ENCODE results near the gene HOXD9.

Gene HOXD9

GRCh38 chr2:176100547-176101140 is 21.9 kb upstream of the HOXD9 start:
- TF ChIP-seq ZNF70 (CRISPR knock-in tag; IDR thresholded peaks at IDR 0.05), result no peak
- no peak for TF ChIP-seq OSR1 (CRISPR knock-in tag; IDR thresholded peaks at IDR 0.05)
- TF ChIP-seq, protein P1, sequence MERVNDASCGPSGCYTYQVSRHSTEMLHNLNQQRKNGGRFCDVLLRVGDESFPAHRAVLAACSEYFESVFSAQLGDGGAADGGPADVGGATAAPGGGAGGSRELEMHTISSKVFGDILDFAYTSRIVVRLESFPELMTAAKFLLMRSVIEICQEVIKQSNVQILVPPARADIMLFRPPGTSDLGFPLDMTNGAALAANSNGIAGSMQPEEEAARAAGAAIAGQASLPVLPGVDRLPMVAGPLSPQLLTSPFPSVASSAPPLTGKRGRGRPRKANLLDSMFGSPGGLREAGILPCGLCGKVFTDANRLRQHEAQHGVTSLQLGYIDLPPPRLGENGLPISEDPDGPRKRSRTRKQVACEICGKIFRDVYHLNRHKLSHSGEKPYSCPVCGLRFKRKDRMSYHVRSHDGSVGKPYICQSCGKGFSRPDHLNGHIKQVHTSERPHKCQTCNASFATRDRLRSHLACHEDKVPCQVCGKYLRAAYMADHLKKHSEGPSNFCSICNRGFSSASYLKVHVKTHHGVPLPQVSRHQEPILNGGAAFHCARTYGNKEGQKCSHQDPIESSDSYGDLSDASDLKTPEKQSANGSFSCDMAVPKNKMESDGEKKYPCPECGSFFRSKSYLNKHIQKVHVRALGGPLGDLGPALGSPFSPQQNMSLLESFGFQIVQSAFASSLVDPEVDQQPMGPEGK (CRISPR knock-in tag; IDR thresholded peaks at IDR 0.05; ENCODE audit: borderline replicate concordance), result no peak
- ATAC-seq, result no peak

DNA sequence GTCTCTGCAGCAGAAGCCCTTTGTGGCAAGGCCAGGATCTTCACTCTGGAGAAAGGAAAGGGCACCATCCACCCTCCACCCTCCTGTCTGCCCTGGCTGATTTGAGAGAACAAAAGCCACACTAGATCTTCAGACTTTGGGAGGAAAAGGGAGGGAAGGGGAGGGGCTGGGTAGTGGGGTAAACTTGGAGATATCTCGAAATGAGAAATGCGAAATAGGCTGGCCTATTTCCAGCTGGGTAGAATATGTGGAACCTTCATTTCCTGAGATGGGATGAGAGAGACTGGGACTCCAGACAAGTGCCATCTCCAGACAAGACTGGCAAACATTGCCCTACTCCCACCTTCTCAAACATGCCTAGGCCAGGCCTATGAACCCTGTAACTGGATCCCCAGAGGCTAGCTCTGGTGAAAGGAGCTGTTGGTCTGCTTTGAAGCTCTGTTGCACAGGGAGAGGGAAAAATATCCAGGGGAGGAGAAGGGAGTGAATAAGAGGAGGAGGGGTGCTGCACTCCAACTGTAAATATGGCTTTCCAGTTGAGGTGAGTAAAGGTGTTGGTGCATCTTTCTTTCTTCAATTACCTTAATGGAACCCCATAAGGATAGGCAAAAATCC is 21.2 kb upstream of the HOXD9 start:
- no peak for TF ChIP-seq RARB (CRISPR knock-in tag; IDR thresholded peaks at IDR 0.05)
- TF ChIP-seq, protein P2, sequence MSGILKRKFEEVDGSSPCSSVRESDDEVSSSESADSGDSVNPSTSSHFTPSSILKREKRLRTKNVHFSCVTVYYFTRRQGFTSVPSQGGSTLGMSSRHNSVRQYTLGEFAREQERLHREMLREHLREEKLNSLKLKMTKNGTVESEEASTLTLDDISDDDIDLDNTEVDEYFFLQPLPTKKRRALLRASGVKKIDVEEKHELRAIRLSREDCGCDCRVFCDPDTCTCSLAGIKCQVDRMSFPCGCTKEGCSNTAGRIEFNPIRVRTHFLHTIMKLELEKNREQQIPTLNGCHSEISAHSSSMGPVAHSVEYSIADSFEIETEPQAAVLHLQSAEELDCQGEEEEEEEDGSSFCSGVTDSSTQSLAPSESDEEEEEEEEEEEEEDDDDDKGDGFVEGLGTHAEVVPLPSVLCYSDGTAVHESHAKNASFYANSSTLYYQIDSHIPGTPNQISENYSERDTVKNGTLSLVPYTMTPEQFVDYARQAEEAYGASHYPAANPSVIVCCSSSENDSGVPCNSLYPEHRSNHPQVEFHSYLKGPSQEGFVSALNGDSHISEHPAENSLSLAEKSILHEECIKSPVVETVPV (CRISPR knock-in tag; IDR thresholded peaks at IDR 0.05), result no peak
- TF ChIP-seq ZNF70 (CRISPR knock-in tag; IDR thresholded peaks at IDR 0.05), result no peak
- TF ChIP-seq ESRRG (CRISPR knock-in tag; IDR thresholded peaks at IDR 0.05), result no peak
- TF ChIP-seq, protein P3, sequence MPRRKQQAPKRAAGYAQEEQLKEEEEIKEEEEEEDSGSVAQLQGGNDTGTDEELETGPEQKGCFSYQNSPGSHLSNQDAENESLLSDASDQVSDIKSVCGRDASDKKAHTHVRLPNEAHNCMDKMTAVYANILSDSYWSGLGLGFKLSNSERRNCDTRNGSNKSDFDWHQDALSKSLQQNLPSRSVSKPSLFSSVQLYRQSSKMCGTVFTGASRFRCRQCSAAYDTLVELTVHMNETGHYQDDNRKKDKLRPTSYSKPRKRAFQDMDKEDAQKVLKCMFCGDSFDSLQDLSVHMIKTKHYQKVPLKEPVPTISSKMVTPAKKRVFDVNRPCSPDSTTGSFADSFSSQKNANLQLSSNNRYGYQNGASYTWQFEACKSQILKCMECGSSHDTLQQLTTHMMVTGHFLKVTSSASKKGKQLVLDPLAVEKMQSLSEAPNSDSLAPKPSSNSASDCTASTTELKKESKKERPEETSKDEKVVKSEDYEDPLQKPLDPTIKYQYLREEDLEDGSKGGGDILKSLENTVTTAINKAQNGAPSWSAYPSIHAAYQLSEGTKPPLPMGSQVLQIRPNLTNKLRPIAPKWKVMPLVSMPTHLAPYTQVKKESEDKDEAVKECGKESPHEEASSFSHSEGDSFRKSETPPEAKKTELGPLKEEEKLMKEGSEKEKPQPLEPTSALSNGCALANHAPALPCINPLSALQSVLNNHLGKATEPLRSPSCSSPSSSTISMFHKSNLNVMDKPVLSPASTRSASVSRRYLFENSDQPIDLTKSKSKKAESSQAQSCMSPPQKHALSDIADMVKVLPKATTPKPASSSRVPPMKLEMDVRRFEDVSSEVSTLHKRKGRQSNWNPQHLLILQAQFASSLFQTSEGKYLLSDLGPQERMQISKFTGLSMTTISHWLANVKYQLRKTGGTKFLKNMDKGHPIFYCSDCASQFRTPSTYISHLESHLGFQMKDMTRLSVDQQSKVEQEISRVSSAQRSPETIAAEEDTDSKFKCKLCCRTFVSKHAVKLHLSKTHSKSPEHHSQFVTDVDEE (CRISPR knock-in tag; IDR thresholded peaks at IDR 0.05), result no peak
- no peak for TF ChIP-seq ZFP30 (CRISPR knock-in tag; IDR thresholded peaks at IDR 0.05)
- TF ChIP-seq ARNTL (CRISPR knock-in tag; IDR thresholded peaks at IDR 0.05; ENCODE audit: borderline replicate concordance, low read depth), result no peak
- TF ChIP-seq POU6F1 (CRISPR knock-in tag; IDR thresholded peaks at IDR 0.05; ENCODE audit: borderline replicate concordance, low read depth), result no peak
- TF ChIP-seq OSR1 (CRISPR knock-in tag; IDR thresholded peaks at IDR 0.05), result no peak
- no peak for TF ChIP-seq TCF4 (CRISPR knock-in tag; IDR thresholded peaks at IDR 0.05; ENCODE audit: borderline replicate concordance)
- TF ChIP-seq BACH2 (CRISPR knock-in tag; IDR thresholded peaks at IDR 0.05; ENCODE audit: borderline replicate concordance), result no peak
- no peak for TF ChIP-seq TOX (CRISPR knock-in tag; IDR thresholded peaks at IDR 0.05; ENCODE audit: borderline replicate concordance)
- ATAC-seq, result no peak

DNA sequence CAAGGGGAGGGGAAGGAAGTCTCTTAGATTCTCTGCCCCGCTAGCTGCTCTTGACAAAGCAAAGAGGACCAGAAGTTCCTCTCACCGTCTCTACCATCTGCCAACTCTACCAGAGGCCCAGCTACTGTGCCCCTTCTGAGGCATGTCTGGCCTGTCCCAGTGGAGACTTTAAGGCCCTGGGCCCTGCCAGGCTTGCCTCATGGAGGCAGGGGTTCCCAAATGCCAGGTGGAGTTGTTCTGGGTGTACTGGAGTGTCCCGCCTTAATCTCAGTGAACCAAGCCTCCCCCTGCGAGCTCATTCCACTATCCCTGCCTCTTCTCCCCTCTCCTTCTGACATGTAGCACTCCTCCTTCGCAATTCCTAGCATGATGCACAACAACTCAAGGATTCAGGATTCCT is 20.7 kb upstream of the HOXD9 start:
- ATAC-seq, result no peak
- no peak for TF ChIP-seq ZNF70 (CRISPR knock-in tag; IDR thresholded peaks at IDR 0.05)
- no peak for TF ChIP-seq ZNF565 (CRISPR knock-in tag; conservative IDR thresholded peaks at IDR 0.05; ENCODE audit: low read depth)
- no peak for TF ChIP-seq ZNF8 (CRISPR knock-in tag; IDR thresholded peaks at IDR 0.05)
- TF ChIP-seq GLIS3 (CRISPR knock-in tag; IDR thresholded peaks at IDR 0.05), result no peak
- TF ChIP-seq POU6F1 (CRISPR knock-in tag; IDR thresholded peaks at IDR 0.05; ENCODE audit: borderline replicate concordance, low read depth), result no peak
- TF ChIP-seq, protein P2 (CRISPR knock-in tag; IDR thresholded peaks at IDR 0.05), result no peak
- TF ChIP-seq TOX (CRISPR knock-in tag; IDR thresholded peaks at IDR 0.05; ENCODE audit: borderline replicate concordance), result no peak
- no peak for TF ChIP-seq ZFP30 (CRISPR knock-in tag; IDR thresholded peaks at IDR 0.05)
- TF ChIP-seq ESRRG (CRISPR knock-in tag; IDR thresholded peaks at IDR 0.05), result no peak
- TF ChIP-seq SNAI2 (CRISPR knock-in tag; IDR thresholded peaks at IDR 0.05), result no peak
- TF ChIP-seq ZFP3 (CRISPR knock-in tag; IDR thresholded peaks at IDR 0.05), result no peak
- TF ChIP-seq PPARA (CRISPR knock-in tag; IDR thresholded peaks at IDR 0.05; ENCODE audit: borderline replicate concordance), result no peak
- TF ChIP-seq ARNTL (CRISPR knock-in tag; IDR thresholded peaks at IDR 0.05; ENCODE audit: borderline replicate concordance, low read depth), result no peak
- TF ChIP-seq BACH2 (CRISPR knock-in tag; IDR thresholded peaks at IDR 0.05; ENCODE audit: borderline replicate concordance), result no peak
- no peak for TF ChIP-seq RARB (CRISPR knock-in tag; IDR thresholded peaks at IDR 0.05)
- no peak for TF ChIP-seq ISL1 (CRISPR knock-in tag; IDR thresholded peaks at IDR 0.05)
- TF ChIP-seq CREB5 (CRISPR knock-in tag; IDR thresholded peaks at IDR 0.05; ENCODE audit: low read depth), result no peak
